COLO668 (cell line): ENCODE measurements around the gene CHMP1B.

ENCODE experiments used
- DNase-seq: peaks from one replicate; lab custom pipeline; 2025; ENCODE audit not compliant: unreplicated experiment; lab: John Stamatoyannopoulos, UW

Gene CHMP1B

GRCh38 chr18:11901826-11902438 is 50.7 kb downstream of the CHMP1B start:
- DNase-seq: no peak

GRCh38 chr18:11902522-11903292 is 51.5 kb downstream of the CHMP1B start:
- DNase-seq: no peak
